HepG2 (cell line): ENCODE measurements around the gene SYNJ2.

Experiments
- MATR3 ChIP-seq: sonication (generic); formaldehyde crosslinking; IDR thresholded peaks from 2 replicates; pipeline ENCODE4 v1.4.0; 2020; ENCODE audit warnings: missing genetic modification reagents
- NR2C2 ChIP-seq: sonication (generic); formaldehyde crosslinking; IDR thresholded peaks from 2 replicates; pipeline ENCODE4 v1.4.0; 2020; ENCODE audit warnings: missing genetic modification reagents, mild to moderate bottlenecking, moderate library complexity, borderline replicate concordance
- RNF2 ChIP-seq: fragments of 450-650 bp; conservative IDR thresholded peaks from 2 replicates; pipeline ENCODE4 v1.6.1; 2016; ENCODE audit warnings: low read depth
- TBX2 ChIP-seq: sonication (generic); formaldehyde crosslinking; IDR thresholded peaks from 2 replicates; pipeline ENCODE4 v1.5.0; 2020; ENCODE audit warnings: missing genetic modification reagents, mild to moderate bottlenecking, borderline replicate concordance
- ZBTB1 ChIP-seq: sonication (generic); formaldehyde crosslinking; IDR thresholded peaks from 2 replicates; pipeline ENCODE4 v1.4.0; 2020; ENCODE audit warnings: missing genetic modification reagents, borderline replicate concordance
- ZNF512 ChIP-seq: sonication (generic); formaldehyde crosslinking; IDR thresholded peaks from 2 replicates; pipeline ENCODE4 v1.4.0; 2020; ENCODE audit warnings: mild to moderate bottlenecking, missing genetic modification reagents
- ZNF781 ChIP-seq: sonication (generic); formaldehyde crosslinking; IDR thresholded peaks from 2 replicates; pipeline ENCODE4 v1.5.1; 2020; ENCODE audit warnings: borderline replicate concordance, mild to moderate bottlenecking, missing genetic modification reagents; ENCODE audit errors: not compliant biosample characterization
- TF ChIP-seq, protein P1 (sequence below): sonication (generic); formaldehyde crosslinking; IDR thresholded peaks from 2 replicates; pipeline ENCODE4 v1.5.0; 2020; ENCODE audit warnings: mild to moderate bottlenecking, missing genetic modification reagents, moderate library complexity

GRCh38 chr6:157974967-157975366, 6.7 kb upstream of the SYNJ2 start:
- TF ChIP-seq, protein P1, sequence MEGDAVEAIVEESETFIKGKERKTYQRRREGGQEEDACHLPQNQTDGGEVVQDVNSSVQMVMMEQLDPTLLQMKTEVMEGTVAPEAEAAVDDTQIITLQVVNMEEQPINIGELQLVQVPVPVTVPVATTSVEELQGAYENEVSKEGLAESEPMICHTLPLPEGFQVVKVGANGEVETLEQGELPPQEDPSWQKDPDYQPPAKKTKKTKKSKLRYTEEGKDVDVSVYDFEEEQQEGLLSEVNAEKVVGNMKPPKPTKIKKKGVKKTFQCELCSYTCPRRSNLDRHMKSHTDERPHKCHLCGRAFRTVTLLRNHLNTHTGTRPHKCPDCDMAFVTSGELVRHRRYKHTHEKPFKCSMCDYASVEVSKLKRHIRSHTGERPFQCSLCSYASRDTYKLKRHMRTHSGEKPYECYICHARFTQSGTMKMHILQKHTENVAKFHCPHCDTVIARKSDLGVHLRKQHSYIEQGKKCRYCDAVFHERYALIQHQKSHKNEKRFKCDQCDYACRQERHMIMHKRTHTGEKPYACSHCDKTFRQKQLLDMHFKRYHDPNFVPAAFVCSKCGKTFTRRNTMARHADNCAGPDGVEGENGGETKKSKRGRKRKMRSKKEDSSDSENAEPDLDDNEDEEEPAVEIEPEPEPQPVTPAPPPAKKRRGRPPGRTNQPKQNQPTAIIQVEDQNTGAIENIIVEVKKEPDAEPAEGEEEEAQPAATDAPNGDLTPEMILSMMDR (CRISPR knock-in tag) = no peak
- no peak for TF ChIP-seq NR2C2 (CRISPR knock-in tag)
- no peak for TF ChIP-seq ZBTB1 (CRISPR knock-in tag)
- no peak for TF ChIP-seq ZNF781 (CRISPR knock-in tag)
- TF ChIP-seq RNF2 = no peak
- TF ChIP-seq TBX2 = peak; percentile 62
- no peak for TF ChIP-seq ZNF512 (CRISPR knock-in tag)
- no peak for TF ChIP-seq MATR3 (CRISPR knock-in tag)
